Right lobe of liver (tissue), 6 donors: ENCODE measurements around the gene TSTD1. TPM values are rescaled to one million over a fixed set of nuclear protein-coding genes. Genes with fewer than 3 reads are reported as not detected.
A peak's percentile ranks its signal among the peaks of the same experiment; 100 is the strongest.
"Not testable (repeated sequence)": the region's sequence is repeated elsewhere in the genome, so short reads cannot be mapped to it uniquely, and the experiment has no call there.

ENCODE experiments used
- ATAC-seq, 4 donors: fragments of 200-7000 bp; cut with Tn5 transposase; one replicate each; pipeline ENCODE4 v1.9.1; 2020; ENCODE audit warnings: mild to moderate bottlenecking in 4 of 4, moderate library complexity in 4 of 4
- DNase-seq, 3 donors: peaks; one replicate each; pipeline ENCODE4 v3.0.0-alpha.2; 2020
- H3K27ac ChIP-seq, 3 donors: fragments of 200-600 bp; one replicate each; pipeline ENCODE4 v1.8.0; 2022
- H3K27me3 ChIP-seq, 2 donors: fragments of 200-600 bp; one replicate each; pipeline ENCODE4 v1.8.0; 2022
- H3K36me3 ChIP-seq, 4 donors: fragments of 200-600 bp; sonication (generic) in 1 of 4; one replicate each; pipeline versions ENCODE4 v1.5.1 to v1.8.0; 2017 to 2022; ENCODE audit warnings: control low read depth in 1 of 4
- H3K4me1 ChIP-seq, 4 donors: fragments of 200-600 bp; sonication (generic) in 1 of 4; one replicate each; pipeline versions ENCODE4 v1.5.1 to v1.8.0; 2017 to 2022; ENCODE audit warnings: control low read depth in 1 of 4
- H3K4me3 ChIP-seq, 3 donors: fragments of 200-600 bp; one replicate each; pipeline ENCODE4 v1.8.0; 2022
- H3K9me3 ChIP-seq, 4 donors: fragments of 200-600 bp; sonication (generic) in 1 of 4; one replicate each; pipeline versions ENCODE4 v1.5.1 to v1.8.0; 2017 to 2022; ENCODE audit warnings: control low read depth in 1 of 4
- CTCF ChIP-seq, 4 donors: fragments of 200-600 bp in 3 of 4; fragments of 450-650 bp in 1 of 4; IDR thresholded peaks; one replicate each; pipeline versions ENCODE4 v1.5.1 to v1.8.0; 2016 to 2022; ENCODE audit warnings: antibody characterized with exemption in 4 of 4, mild to moderate bottlenecking in 2 of 4
- POLR2A ChIP-seq: fragments of 450-650 bp; IDR thresholded peaks from one replicate; pipeline ENCODE4 v1.6.1; 2017; ENCODE audit warnings: antibody characterized with exemption, mild to moderate bottlenecking
- WGBS: methylation state at CpG from one replicate; pipeline ENCODE4 v1.1.6; 2018; ENCODE audit warnings: low coverage, low lambda C conversion rate; ENCODE audit not compliant: insufficient coverage; ENCODE audit errors: missing lambda C conversion rate; 5-methylcytosine and 5-hydroxymethylcytosine counted together
- intact Hi-C, 2 donors: fragments of 100-400 bp; cut with DNase I; formaldehyde crosslinking; loops; one replicate each; pipeline versions ENCODE4 v1.11.2 to v1.14.1; 2022
- total RNA-seq, 6 experiments: library from RNA; depleted of rRNA in 2 of 6; stranded (reverse); fragments of >200 nt in 2 of 6; fragmentation: NEBNext Ultra II Directional in 3 of 6; extraction: Animal tissue kit (Norgen Biotek cat#: 25700) in 3 of 6; gene quantifications; one replicate each; pipeline versions ENCODE4 v1.1.0 to v1.2.4, GENCODE V29; 2016 to 2023
- donor health status: DM: no; HTN: yes; CAD: no.
- donor health status: DM: no; HTN: no; CAD: no.
- donor health status: DM: no; HTN: no; CAD: no.
- donor health status: DM: no; HTN: yes; CAD: no.
- donor health status: DM: no; HTN: yes; CAD: no.

Gene TSTD1
- total RNA-seq, 6 experiments from 2014 or later, result 16.3 to 60.8 (median 28.3) TPM

GRCh38 chr1:161037661-161038522, 872 bp downstream of the TSTD1 start:
- Histone ChIP-seq H3K4me3 (peak overlapping the region; percentile 58 to 80 (median 72)), H3K36me3 (peaks cover 6 to 36% (median 21%) of the 10 kb centered on the region in 4 donors), H3K9me3 (no peaks in the 10 kb centered on the region), H3K27me3 (no peaks in the 10 kb centered on the region), H3K27ac (peak overlapping the region in 2 of 3 donors; percentile 36 to 53), H3K4me1 (peaks cover 0 to 23% (median 6%) of the 10 kb centered on the region in 4 donors)
- no peak for TF ChIP-seq POLR2A
- no peak for TF ChIP-seq CTCF (IDR thresholded peaks at IDR 0.05)
- ATAC-seq, result no peak
- intact Hi-C loops, result no loop called here
- DNase-seq, result no peak
- 55% methylated on average over 6 of the region's 21 CpGs for WGBS

GRCh38 chr1:161033751-161034150, 5.0 kb downstream of the TSTD1 start:
- Histone ChIP-seq H3K27me3 (no peaks in the 10 kb centered on the region), H3K4me3 (no peak overlapping the region), H3K27ac (no peak overlapping the region), H3K9me3 (no peaks in the 10 kb centered on the region), H3K4me1 (peaks cover 0 to 28% (median 10%) of the 10 kb centered on the region in 4 donors), H3K36me3 (no peaks in the 10 kb centered on the region)
- TF ChIP-seq POLR2A (no peak), CTCF (IDR thresholded peaks at IDR 0.05) (no peak)
- intact Hi-C loops, result no loop called here
- DNase-seq (no peak), ATAC-seq (no peak)
- 93% methylated on average over 2 of the region's 3 CpGs for WGBS

GRCh38 chr1:161032409-161032808, 6.4 kb downstream of the TSTD1 start:
- intact Hi-C loops, result no loop called here
- Histone ChIP-seq H3K9me3 (no peaks in the 10 kb centered on the region), H3K27me3 (no peaks in the 10 kb centered on the region), H3K4me1 (peaks cover 0 to 20% (median 5%) of the 10 kb centered on the region in 4 donors), H3K27ac (peak overlapping the region; percentile 36 to 64 (median 41)), H3K4me3 (no peak overlapping the region), H3K36me3 (no peaks in the 10 kb centered on the region)
- DNase-seq, result no peak
- ATAC-seq, result peak in 2 of 4 donors; percentile 23 to 40
- 14% methylated on average over 1 of the region's 1 CpG for WGBS
- TF ChIP-seq POLR2A (no peak), CTCF (IDR thresholded peaks at IDR 0.05) (no peak)

- TF ChIP-seq CTCF (IDR thresholded peaks at IDR 0.05) (no peak), POLR2A (no peak)
Observed at GRCh38 chr1:161031874-161032273, 6.9 kb downstream of the TSTD1 start.

GRCh38 chr1:161029466-161029865, 9.3 kb downstream of the TSTD1 start:
- H3K4me3 ChIP-seq, DNase-seq, ATAC-seq, H3K27me3 ChIP-seq, H3K36me3 ChIP-seq, H3K9me3 ChIP-seq, H3K27ac ChIP-seq, intact Hi-C loops: not testable (repeated sequence)
- WGBS, result 97% methylated on average over 11 of the region's 32 CpGs
- peaks cover 0 to 14% (median 4%) of the 10 kb centered on the region in 4 donors for H3K4me1 ChIP-seq

More at GRCh38 chr1:161031874-161032273, 6.9 kb downstream of the TSTD1 start:
- no peaks in the 10 kb centered on the region for H3K9me3 ChIP-seq
- H3K4me3 ChIP-seq, result no peak overlapping the region
- peaks cover 0 to 14% (median 4%) of the 10 kb centered on the region in 4 donors for H3K4me1 ChIP-seq
- WGBS, result 52% methylated on average over 2 of the region's 2 CpGs
- H3K36me3 ChIP-seq, result no peaks in the 10 kb centered on the region
- H3K27ac ChIP-seq, result peak overlapping the region in 2 of 3 donors; percentile 41 to 64
- no peak for DNase-seq
- intact Hi-C loops, result no loop called here
- no peak for ATAC-seq
- no peaks in the 10 kb centered on the region for H3K27me3 ChIP-seq

- intact Hi-C loops, DNase-seq, H3K4me1 ChIP-seq, H3K9me3 ChIP-seq, ATAC-seq, H3K4me3 ChIP-seq, H3K27ac ChIP-seq, H3K27me3 ChIP-seq, H3K36me3 ChIP-seq: not testable (repeated sequence)
- WGBS, result 43% methylated on average over 1 of the region's 1 CpG
Observed at GRCh38 chr1:161026954-161027353, 11.8 kb downstream of the TSTD1 start.

GRCh38 chr1:161022432-161022831, 16.3 kb downstream of the TSTD1 start:
- WGBS, result 85% methylated on average over 9 of the region's 12 CpGs
- peak overlapping the region in 1 of 3 donors; percentile 97 for H3K27ac ChIP-seq
- intact Hi-C loops, H3K9me3 ChIP-seq, DNase-seq, H3K27me3 ChIP-seq, ATAC-seq, H3K36me3 ChIP-seq, H3K4me3 ChIP-seq: not testable (repeated sequence)
- H3K4me1 ChIP-seq, result peaks cover 0 to 26% (median 12%) of the 10 kb centered on the region in 4 donors
